Mesendoderm (in vitro differentiated cells): Measurements from ENCODE around the gene ZNF221.

Experiments
- DNase-seq: peaks from one replicate; pipeline ENCODE4 v3.0.0; 2013
- H2AK5ac ChIP-seq: 2 replicates; pipeline ENCODE4 v1.6.1; 2013; ENCODE audit warnings: low read length, inconsistent platforms
- H2BK120ac ChIP-seq: 2 replicates; pipeline ENCODE4 v1.6.1; 2013; ENCODE audit warnings: low read depth, mild to moderate bottlenecking, low read length, moderate library complexity, mixed read lengths
- H2BK15ac ChIP-seq: replicated peaks from 2 replicates; pipeline ENCODE4 v1.6.1; 2013; ENCODE audit warnings: low read depth, mild to moderate bottlenecking, moderate library complexity
- H2BK5ac ChIP-seq: 2 replicates; pipeline ENCODE4 v1.6.1; 2013; ENCODE audit warnings: low read length, inconsistent platforms
- H3K18ac ChIP-seq: 2 replicates; pipeline ENCODE4 v1.6.1; 2013; ENCODE audit warnings: mild to moderate bottlenecking, low read length, mixed read lengths
- H3K23ac ChIP-seq: one replicate; pipeline ENCODE4 v1.6.1; 2013; ENCODE audit warnings: low read length
- H3K27ac ChIP-seq: 2 replicates; pipeline ENCODE4 v1.5.1; 2013; ENCODE audit warnings: low read depth, mild to moderate bottlenecking, inconsistent platforms, low read length, moderate library complexity
- H3K27me3 ChIP-seq: 2 replicates; pipeline ENCODE4 v1.6.1; 2013; ENCODE audit warnings: low read length, control low read depth, mild to moderate bottlenecking, inconsistent platforms; ENCODE audit not compliant: insufficient read depth, poor library complexity
- H3K36me3 ChIP-seq: 2 replicates; pipeline ENCODE4 v1.6.1; 2013; ENCODE audit warnings: low read length, inconsistent platforms; ENCODE audit not compliant: control insufficient read depth, insufficient read depth
- H3K4ac ChIP-seq: one replicate; pipeline ENCODE4 v1.6.1; 2013; ENCODE audit warnings: low read depth, mild to moderate bottlenecking, low read length, moderate library complexity
- H3K4me1 ChIP-seq: 2 replicates; pipeline ENCODE4 v1.6.1; 2013; ENCODE audit warnings: low read depth, low read length, inconsistent platforms; ENCODE audit not compliant: control insufficient read depth
- H3K4me2 ChIP-seq: 2 replicates; pipeline ENCODE4 v1.6.1; 2013; ENCODE audit warnings: low read length
- H3K4me3 ChIP-seq: 2 replicates; pipeline ENCODE4 v1.5.1; 2013; ENCODE audit warnings: mild to moderate bottlenecking, low read length
- H3K56ac ChIP-seq: one replicate; pipeline ENCODE4 v1.6.1; 2013; ENCODE audit warnings: low read length
- H3K79me1 ChIP-seq: 2 replicates; pipeline ENCODE4 v1.6.1; 2013; ENCODE audit warnings: low read length, inconsistent platforms
- H3K79me2 ChIP-seq: 2 replicates; pipeline ENCODE4 v1.6.1; 2013; ENCODE audit warnings: mild to moderate bottlenecking, low read length; ENCODE audit not compliant: control insufficient read depth, insufficient read depth
- H3K9ac ChIP-seq: 2 replicates; pipeline ENCODE4 v1.6.1; 2013; ENCODE audit warnings: low read length, inconsistent platforms
- H4K5ac ChIP-seq: one replicate; pipeline ENCODE4 v1.6.1; 2013; ENCODE audit warnings: low read length
- H4K8ac ChIP-seq: one replicate; pipeline ENCODE4 v1.6.1; 2013; ENCODE audit warnings: low read depth, mild to moderate bottlenecking, control low read depth, low read length, moderate library complexity
- WGBS: extraction: QIAGEN DNeasy Blood & Tissue Kit; methylation state at CpG from one replicate; pipeline ENCODE4 v1.1.7; 2013; ENCODE audit warnings: low lambda C conversion rate, missing lambda C conversion rate; ENCODE audit not compliant: insufficient coverage; ENCODE audit errors: extremely low coverage; 5-methylcytosine and 5-hydroxymethylcytosine counted together

ZNF221 gene

DNA sequence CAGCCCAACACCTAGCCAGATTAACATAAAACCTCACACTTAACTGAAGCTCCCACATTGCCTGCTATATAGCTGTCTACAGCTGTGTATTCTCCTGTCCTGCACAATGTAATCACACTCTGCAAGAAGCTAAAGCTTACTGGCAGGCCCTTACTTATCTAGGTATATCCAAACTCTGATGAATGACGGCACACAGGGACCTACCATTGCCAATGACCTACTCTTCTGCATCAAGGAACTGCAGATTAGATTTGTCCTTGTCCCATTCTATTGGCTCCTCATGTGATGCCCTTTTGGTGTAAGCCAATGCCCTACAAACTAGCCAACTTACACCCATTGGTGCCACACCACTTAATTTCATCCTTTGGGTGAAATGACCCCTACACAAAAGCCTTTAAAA, 42.4 kb upstream of the ZNF221 start:
- Histone ChIP-seq H3K4me2 (no peak overlapping the region), H3K4ac (no peak overlapping the region), H3K4me3 (no peak overlapping the region), H4K5ac (no peak overlapping the region), H3K79me2 (no peaks in the 10 kb centered on the region), H3K23ac (no peak overlapping the region), H3K36me3 (peaks cover 2% of the 10 kb centered on the region), H3K9ac (no peak overlapping the region), H3K56ac (no peak overlapping the region), H3K18ac (no peak overlapping the region), H3K27me3 (no peaks in the 10 kb centered on the region), H2BK5ac (no peak overlapping the region), H3K27ac (no peak overlapping the region), H4K8ac (no peak overlapping the region), H2AK5ac (no peak overlapping the region), H2BK15ac (no peak overlapping the region), H2BK120ac (no peak overlapping the region), H3K4me1 (no peaks in the 10 kb centered on the region), H3K79me1 (no peaks in the 10 kb centered on the region)
- DNase-seq = no peak
- no CpG with 5 or more reads among the region's 1 CpG for WGBS

DNA sequence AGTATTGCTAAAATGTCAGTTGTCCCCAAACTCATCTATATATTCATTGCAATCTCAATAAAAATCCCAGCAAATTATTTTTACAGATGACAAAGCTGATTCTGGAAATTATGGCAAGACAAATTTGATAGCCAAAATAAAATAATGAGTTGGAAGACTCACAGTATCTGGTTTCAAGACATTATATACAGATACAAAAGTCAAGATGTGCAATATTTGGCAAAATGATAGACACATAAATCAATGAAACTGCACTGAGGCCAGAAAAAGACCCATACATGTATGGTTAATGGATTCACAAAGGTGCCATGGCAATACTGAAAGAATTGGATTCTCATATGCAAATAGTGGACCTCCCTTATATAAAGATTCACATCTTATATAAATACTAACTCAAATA, 40.1 kb upstream of the ZNF221 start:
- no peak overlapping the region for H3K4ac ChIP-seq
- no peak overlapping the region for H3K18ac ChIP-seq

DNA sequence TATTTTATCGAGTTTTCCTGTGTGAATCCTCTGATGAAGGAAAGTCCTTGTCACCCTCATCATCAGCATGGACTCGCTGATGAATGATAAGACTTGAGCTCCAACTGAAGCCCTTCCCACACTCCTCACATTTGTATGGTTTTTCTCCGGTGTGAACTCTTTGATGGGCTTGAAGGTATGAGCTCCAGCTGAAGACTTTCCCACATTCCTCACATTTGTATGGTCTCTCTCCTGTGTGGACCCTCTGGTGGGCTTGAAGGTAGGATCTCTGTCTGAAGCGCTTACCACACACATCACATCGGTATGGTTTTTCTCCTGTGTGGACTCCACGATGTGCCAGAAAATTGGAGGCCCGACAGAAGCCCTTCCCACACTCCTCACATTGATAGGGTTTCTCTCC, 37.6 kb upstream of the ZNF221 start:
- Histone ChIP-seq H3K4me2 (no peak overlapping the region), H3K4me3 (peak overlapping the region; percentile 11), H4K5ac (no peak overlapping the region), H2AK5ac (no peak overlapping the region), H3K23ac (no peak overlapping the region), H3K79me2 (no peaks in the 10 kb centered on the region), H3K9ac (no peak overlapping the region), H3K4me1 (no peaks in the 10 kb centered on the region), H3K36me3 (peaks cover 11% of the 10 kb centered on the region), H3K27me3 (no peaks in the 10 kb centered on the region), H4K8ac (no peak overlapping the region), H3K4ac (no peak overlapping the region), H3K79me1 (no peaks in the 10 kb centered on the region), H2BK5ac (no peak overlapping the region), H3K27ac (no peak overlapping the region), H2BK15ac (no peak overlapping the region), H3K18ac (no peak overlapping the region), H2BK120ac (no peak overlapping the region), H3K56ac (no peak overlapping the region)
- peak; percentile 32 for DNase-seq
- WGBS = no CpG with 5 or more reads among the region's 7 CpGs

More for the DNA sequence above, 40.1 kb upstream of the ZNF221 start:
- H3K79me2 ChIP-seq = no peaks in the 10 kb centered on the region
- H3K27me3 ChIP-seq = no peaks in the 10 kb centered on the region
- H3K4me2 ChIP-seq = no peak overlapping the region
- H4K8ac ChIP-seq = no peak overlapping the region
- no peaks in the 10 kb centered on the region for H3K79me1 ChIP-seq
- no peak overlapping the region for H2BK15ac ChIP-seq
- H2BK120ac ChIP-seq = no peak overlapping the region
- no peak overlapping the region for H2AK5ac ChIP-seq
- no peak overlapping the region for H4K5ac ChIP-seq
- no peak overlapping the region for H3K9ac ChIP-seq
- DNase-seq = no peak
- no peak overlapping the region for H3K4me3 ChIP-seq
- no peak overlapping the region for H3K56ac ChIP-seq
- H3K36me3 ChIP-seq = peaks cover 11% of the 10 kb centered on the region
- H3K27ac ChIP-seq = no peak overlapping the region
- no peaks in the 10 kb centered on the region for H3K4me1 ChIP-seq
- H2BK5ac ChIP-seq = no peak overlapping the region
- no peak overlapping the region for H3K23ac ChIP-seq

DNA sequence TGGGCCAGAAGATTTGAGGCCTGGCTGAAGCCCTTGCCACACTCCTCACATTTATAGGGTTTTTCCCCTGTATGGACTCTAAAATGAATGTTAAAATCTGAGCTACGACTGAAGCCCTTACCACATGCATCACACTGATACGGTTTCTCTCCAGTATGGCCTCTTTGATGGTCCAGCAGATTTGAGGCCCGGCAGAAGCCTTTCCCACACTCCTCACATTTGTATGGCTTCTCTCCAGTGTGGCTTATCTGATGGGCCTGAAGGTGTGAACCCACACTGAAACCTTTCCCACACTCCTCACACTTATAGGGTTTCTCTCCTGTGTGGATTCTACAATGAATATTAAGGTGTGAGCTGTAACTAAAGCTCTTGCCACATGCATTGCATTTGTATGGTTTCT, 37.0 kb upstream of the ZNF221 start:
- H3K18ac ChIP-seq = no peak overlapping the region
- H3K9ac ChIP-seq = no peak overlapping the region
- no peaks in the 10 kb centered on the region for H3K79me1 ChIP-seq
- peak overlapping the region; percentile 14 for H3K4me3 ChIP-seq
- H3K4ac ChIP-seq = no peak overlapping the region
- H3K4me1 ChIP-seq = no peaks in the 10 kb centered on the region
- H3K27ac ChIP-seq = no peak overlapping the region
- peak; percentile 43 for DNase-seq
- peaks cover 11% of the 10 kb centered on the region for H3K36me3 ChIP-seq
- H2BK5ac ChIP-seq = no peak overlapping the region
- no peaks in the 10 kb centered on the region for H3K27me3 ChIP-seq
- H4K8ac ChIP-seq = no peak overlapping the region
- no peak overlapping the region for H4K5ac ChIP-seq
- H2AK5ac ChIP-seq = no peak overlapping the region
- H3K56ac ChIP-seq = no peak overlapping the region
- H2BK15ac ChIP-seq = no peak overlapping the region
- H3K4me2 ChIP-seq = no peak overlapping the region
- WGBS = no CpG with 5 or more reads among the region's 3 CpGs
- H3K79me2 ChIP-seq = no peaks in the 10 kb centered on the region
- H2BK120ac ChIP-seq = no peak overlapping the region
- H3K23ac ChIP-seq = no peak overlapping the region

DNA sequence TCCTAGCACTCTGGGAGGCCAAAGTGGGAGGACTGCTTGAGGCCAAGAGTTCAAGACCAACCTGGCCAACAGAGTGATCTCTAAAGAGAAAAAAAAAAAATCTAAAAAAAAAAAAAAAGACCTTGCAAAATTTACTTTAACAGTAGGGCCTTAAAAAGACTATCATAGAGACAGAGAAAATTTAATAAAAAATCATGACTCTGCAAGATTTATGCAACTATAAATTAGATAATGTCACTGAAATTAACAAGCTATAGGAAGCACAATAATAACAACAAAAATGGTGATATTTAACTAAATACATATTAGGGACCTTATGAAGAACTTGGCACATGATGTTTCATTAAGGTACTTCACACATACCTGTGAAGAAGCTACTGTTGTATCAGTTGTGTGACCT, 27.2 kb upstream of the ZNF221 start:
- H3K36me3 ChIP-seq = peaks cover 7% of the 10 kb centered on the region
- H3K23ac ChIP-seq = no peak overlapping the region

DNA sequence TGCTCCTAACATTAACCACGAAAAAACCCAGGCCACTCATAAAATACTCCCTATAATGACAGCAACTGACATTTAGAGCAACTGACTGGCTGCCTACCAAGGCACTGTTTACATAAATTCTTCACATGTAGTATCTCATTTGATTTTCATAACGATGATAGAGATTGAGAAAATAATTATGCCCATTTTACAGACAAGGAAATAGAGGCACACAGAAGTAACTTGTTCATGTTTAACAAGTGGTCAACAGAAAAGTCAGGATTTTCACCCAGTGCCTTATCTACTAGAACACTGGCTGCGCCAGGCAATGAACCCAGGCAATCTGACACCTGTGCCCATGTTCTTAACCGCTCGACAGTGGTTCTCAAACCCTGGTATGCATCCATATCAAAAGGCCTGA, 22.2 kb upstream of the ZNF221 start:
- Histone ChIP-seq H3K9ac (no peak overlapping the region), H3K36me3 (peaks cover 11% of the 10 kb centered on the region)

More for the DNA sequence above, 27.2 kb upstream of the ZNF221 start:
- H4K5ac ChIP-seq = no peak overlapping the region
- H3K4me3 ChIP-seq = no peak overlapping the region
- H3K79me1 ChIP-seq = no peaks in the 10 kb centered on the region
- H3K4me2 ChIP-seq = no peak overlapping the region
- no peaks in the 10 kb centered on the region for H3K4me1 ChIP-seq
- H3K9ac ChIP-seq = no peak overlapping the region
- no peak overlapping the region for H2AK5ac ChIP-seq
- H3K56ac ChIP-seq = no peak overlapping the region
- H2BK120ac ChIP-seq = no peak overlapping the region
- no peak overlapping the region for H2BK15ac ChIP-seq
- no peak overlapping the region for H3K27ac ChIP-seq
- no peaks in the 10 kb centered on the region for H3K79me2 ChIP-seq
- no peak overlapping the region for H2BK5ac ChIP-seq
- no peaks in the 10 kb centered on the region for H3K27me3 ChIP-seq
- no peak overlapping the region for H4K8ac ChIP-seq
- no peak overlapping the region for H3K4ac ChIP-seq
- H3K18ac ChIP-seq = no peak overlapping the region
- no peak for DNase-seq

More for the DNA sequence above, 22.2 kb upstream of the ZNF221 start:
- H2AK5ac ChIP-seq = no peak overlapping the region
- WGBS = no CpG with 5 or more reads among the region's 5 CpGs
- H2BK15ac ChIP-seq = no peak overlapping the region
- no peak overlapping the region for H3K27ac ChIP-seq
- H3K23ac ChIP-seq = no peak overlapping the region
- no peaks in the 10 kb centered on the region for H3K79me2 ChIP-seq
- H3K18ac ChIP-seq = no peak overlapping the region
- H3K79me1 ChIP-seq = no peaks in the 10 kb centered on the region
- no peaks in the 10 kb centered on the region for H3K27me3 ChIP-seq
- no peak overlapping the region for H3K4me2 ChIP-seq
- H3K4ac ChIP-seq = no peak overlapping the region
- DNase-seq = no peak
- no peak overlapping the region for H2BK5ac ChIP-seq
- H4K5ac ChIP-seq = no peak overlapping the region
- no peak overlapping the region for H3K4me3 ChIP-seq
- H3K56ac ChIP-seq = no peak overlapping the region
- H2BK120ac ChIP-seq = no peak overlapping the region
- H3K4me1 ChIP-seq = no peaks in the 10 kb centered on the region
- H4K8ac ChIP-seq = no peak overlapping the region
